Measurements from ENCODE around the gene ENC1.

GRCh38 chr5:74636149-74636548 lies 4.4 kb downstream of the ENC1 start:
- TF ChIP-seq CTCF (IDR thresholded peaks at IDR 0.05) = no peak
- TF ChIP-seq POLR2A (IDR thresholded peaks at IDR 0.05) = no peak

All from heart left ventricle (tissue), 13 donors.